WTC11 (cell line): Measurements from ENCODE around the gene KANK4. TPM values are rescaled to one million over a fixed set of nuclear protein-coding genes. Genes with fewer than 3 reads are reported as not detected.
A peak's percentile ranks its signal among the peaks of the same experiment; 100 is the strongest.
"Not testable (repeated sequence)": the region's sequence is repeated elsewhere in the genome, so short reads cannot be mapped to it uniquely, and the experiment has no call there.

ENCODE experiments used
- ATAC-seq: fragments of 200-7000 bp; cut with Tn5 transposase; 2 replicates; pipeline ENCODE4 v1.10.0; 2021; ENCODE audit warnings: mild to moderate bottlenecking, moderate library complexity
- CTCF ChIA-PET: fragments of 300-600 bp; sonication (Branson Sonifier 250); formaldehyde crosslinking; loops from one replicate; lab custom pipeline; 2021; ENCODE audit warnings: antibody characterized with exemption; lab: Charles Lee
- POLR2A ChIA-PET: fragments of 350-600 bp; sonication (Branson Sonifier 250); formaldehyde crosslinking; loops from one replicate; lab custom pipeline; 2021; ENCODE audit warnings: antibody characterized with exemption; lab: Charles Lee
- DNase-seq: peaks from one replicate; pipeline ENCODE4 v3.0.0; 2021; ENCODE audit warnings: low spot score
- H3K27ac Mint-ChIP-seq: 2 replicates; pipeline ENCODE4 v1.8.0; 2021; ENCODE audit warnings: mixed read lengths
- H3K27me3 Mint-ChIP-seq: 2 replicates; pipeline ENCODE4 v1.8.0; 2021; ENCODE audit warnings: low read depth, mild to moderate bottlenecking, moderate library complexity, mixed read lengths
- H3K36me3 Mint-ChIP-seq: 2 replicates; pipeline ENCODE4 v1.8.0; 2021; ENCODE audit warnings: mixed read lengths
- H3K4me1 Mint-ChIP-seq: 2 replicates; pipeline ENCODE4 v1.8.0; 2022; ENCODE audit warnings: mixed read lengths
- H3K4me3 Mint-ChIP-seq: 2 replicates; pipeline ENCODE4 v1.8.0; 2021; ENCODE audit warnings: mild to moderate bottlenecking, moderate library complexity, mixed read lengths
- H3K9me3 Mint-ChIP-seq: 2 replicates; pipeline ENCODE4 v1.8.0; 2021; ENCODE audit warnings: mixed read lengths
- CBFB ChIP-seq: sonication (generic); formaldehyde crosslinking; IDR thresholded peaks from 2 replicates; pipeline ENCODE4 v1.8.1; 2022; ENCODE audit warnings: mild to moderate bottlenecking, low read depth, missing genetic modification reagents
- ETV6 ChIP-seq: sonication (generic); formaldehyde crosslinking; IDR thresholded peaks from 2 replicates; pipeline ENCODE4 v1.8.1; 2022; ENCODE audit warnings: mild to moderate bottlenecking, missing genetic modification reagents
- GABPB1 ChIP-seq: sonication (generic); formaldehyde crosslinking; IDR thresholded peaks from 2 replicates; pipeline ENCODE4 v1.8.1; 2023; ENCODE audit warnings: mild to moderate bottlenecking, missing genetic modification reagents
- GTF2I ChIP-seq: fragments of 250-450 bp; sonication (Bioruptor Pico); conservative IDR thresholded peaks from 2 replicates; pipeline ENCODE4 v1.4.0; 2021; ENCODE audit warnings: mild to moderate bottlenecking
- PRRX2 ChIP-seq: fragments of 250-450 bp; sonication (Bioruptor Pico); IDR thresholded peaks from 2 replicates; pipeline ENCODE4 v1.8.0; 2021; ENCODE audit warnings: mild to moderate bottlenecking
- SMAD3 ChIP-seq: sonication (generic); formaldehyde crosslinking; IDR thresholded peaks from 2 replicates; pipeline ENCODE4 v1.8.0; 2022; ENCODE audit warnings: missing genetic modification reagents, mild to moderate bottlenecking, borderline replicate concordance
- ZNF317 ChIP-seq: sonication (generic); formaldehyde crosslinking; IDR thresholded peaks from 2 replicates; pipeline ENCODE4 v1.8.1; 2023; ENCODE audit warnings: low read depth, mild to moderate bottlenecking, moderate library complexity, missing genetic modification reagents, borderline replicate concordance
- ZNF416 ChIP-seq: fragments of 250-450 bp; sonication (Bioruptor Pico); IDR thresholded peaks from 2 replicates; pipeline ENCODE4 v1.9.0; 2021; ENCODE audit warnings: mild to moderate bottlenecking, inconsistent platforms
- ZNF423 ChIP-seq: fragments of 250-450 bp; sonication (Bioruptor Pico); IDR thresholded peaks from 2 replicates; pipeline ENCODE4 v2.1.2; 2022; ENCODE audit warnings: mild to moderate bottlenecking, moderate library complexity
- ZNF671 ChIP-seq: fragments of 250-450 bp; sonication (Bioruptor Pico); IDR thresholded peaks from 2 replicates; pipeline ENCODE4 v1.8.0; 2021; ENCODE audit warnings: mild to moderate bottlenecking
- total RNA-seq: library from RNA; stranded (reverse); gene quantifications from 3 replicates; pipeline ENCODE4 v1.2.3, GENCODE V29; 2021
- TF ChIP-seq, protein P1 (sequence below): sonication (generic); formaldehyde crosslinking; IDR thresholded peaks from 2 replicates; pipeline ENCODE4 v1.8.1; 2023; ENCODE audit warnings: mild to moderate bottlenecking, moderate library complexity, missing genetic modification reagents
- TF ChIP-seq, protein P2 (sequence below): sonication (generic); formaldehyde crosslinking; IDR thresholded peaks from 2 replicates; pipeline ENCODE4 v1.8.1; 2022; ENCODE audit warnings: missing genetic modification reagents, borderline replicate concordance
- TF ChIP-seq, protein P3 (sequence below): fragments of 250-450 bp; sonication (Bioruptor Pico); IDR thresholded peaks from 2 replicates; pipeline ENCODE4 v1.9.0; 2021; ENCODE audit warnings: mild to moderate bottlenecking
- TF ChIP-seq, protein P4 (sequence below): sonication (generic); formaldehyde crosslinking; IDR thresholded peaks from 2 replicates; pipeline ENCODE4 v1.8.0; 2022; ENCODE audit warnings: mild to moderate bottlenecking, missing genetic modification reagents
- TF ChIP-seq, protein P5 (sequence below): sonication (generic); formaldehyde crosslinking; IDR thresholded peaks from 2 replicates; pipeline ENCODE4 v1.8.0; 2022; ENCODE audit warnings: mild to moderate bottlenecking, missing genetic modification reagents
- TF ChIP-seq, protein P6 (sequence below): sonication (generic); formaldehyde crosslinking; IDR thresholded peaks from 2 replicates; pipeline ENCODE4 v1.8.1; 2023; ENCODE audit warnings: mild to moderate bottlenecking, missing genetic modification reagents, moderate library complexity
- TF ChIP-seq, protein P7 (sequence below): sonication (generic); formaldehyde crosslinking; IDR thresholded peaks from 2 replicates; pipeline ENCODE4 v1.8.1; 2022; ENCODE audit warnings: low read depth, mild to moderate bottlenecking, moderate library complexity, missing genetic modification reagents, borderline replicate concordance
- TF ChIP-seq, protein P8 (sequence below): sonication (generic); formaldehyde crosslinking; IDR thresholded peaks from 2 replicates; pipeline ENCODE4 v1.8.0; 2022; ENCODE audit warnings: mild to moderate bottlenecking, missing genetic modification reagents

The KANK4 gene
- total RNA-seq, 1 experiment from 2014 or later = 0.35 TPM

DNA sequence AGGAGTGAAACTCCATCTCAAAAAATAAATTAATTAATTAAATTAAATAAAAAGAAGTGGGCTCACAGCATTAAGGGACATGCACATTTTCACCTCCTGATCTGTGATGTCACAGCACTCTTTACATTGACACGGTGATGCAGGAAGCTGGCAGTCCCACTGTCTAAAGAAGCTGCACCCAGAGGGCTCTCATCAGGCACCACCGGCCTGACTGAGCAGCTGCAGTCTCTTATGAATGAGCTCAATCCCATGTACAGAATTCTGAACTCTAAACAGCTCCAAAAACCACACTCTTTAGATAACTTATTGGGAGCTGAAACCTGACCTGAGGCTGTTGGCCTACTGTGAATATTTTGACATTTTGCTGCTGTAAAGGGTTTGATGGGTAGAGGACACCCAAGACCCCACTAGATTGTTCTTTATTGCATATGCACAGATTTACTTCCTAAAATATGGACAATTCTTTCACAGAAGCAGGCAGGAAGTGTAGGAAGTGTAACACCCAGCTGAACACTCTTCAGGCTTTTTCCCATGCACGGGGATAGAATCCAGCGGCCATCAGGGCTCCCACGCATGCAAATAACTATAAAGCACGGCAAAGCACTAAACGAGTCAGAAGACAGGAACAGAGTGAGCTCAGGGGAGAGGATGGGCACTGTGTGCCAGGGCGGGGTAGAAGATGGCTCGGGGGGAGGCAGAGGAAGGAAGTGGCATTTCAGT is 78.4 kb downstream of the KANK4 start (continued):
- TF ChIP-seq, protein P1, sequence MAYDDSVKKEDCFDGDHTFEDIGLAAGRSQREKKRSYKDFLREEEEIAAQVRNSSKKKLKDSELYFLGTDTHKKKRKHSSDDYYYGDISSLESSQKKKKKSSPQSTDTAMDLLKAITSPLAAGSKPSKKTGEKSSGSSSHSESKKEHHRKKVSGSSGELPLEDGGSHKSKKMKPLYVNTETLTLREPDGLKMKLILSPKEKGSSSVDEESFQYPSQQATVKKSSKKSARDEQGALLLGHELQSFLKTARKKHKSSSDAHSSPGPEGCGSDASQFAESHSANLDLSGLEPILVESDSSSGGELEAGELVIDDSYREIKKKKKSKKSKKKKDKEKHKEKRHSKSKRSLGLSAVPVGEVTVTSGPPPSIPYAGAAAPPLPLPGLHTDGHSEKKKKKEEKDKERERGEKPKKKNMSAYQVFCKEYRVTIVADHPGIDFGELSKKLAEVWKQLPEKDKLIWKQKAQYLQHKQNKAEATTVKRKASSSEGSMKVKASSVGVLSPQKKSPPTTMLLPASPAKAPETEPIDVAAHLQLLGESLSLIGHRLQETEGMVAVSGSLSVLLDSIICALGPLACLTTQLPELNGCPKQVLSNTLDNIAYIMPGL = no peak
- no peak for TF ChIP-seq ZNF317 (CRISPR knock-in tag)
- TF ChIP-seq, protein P2, sequence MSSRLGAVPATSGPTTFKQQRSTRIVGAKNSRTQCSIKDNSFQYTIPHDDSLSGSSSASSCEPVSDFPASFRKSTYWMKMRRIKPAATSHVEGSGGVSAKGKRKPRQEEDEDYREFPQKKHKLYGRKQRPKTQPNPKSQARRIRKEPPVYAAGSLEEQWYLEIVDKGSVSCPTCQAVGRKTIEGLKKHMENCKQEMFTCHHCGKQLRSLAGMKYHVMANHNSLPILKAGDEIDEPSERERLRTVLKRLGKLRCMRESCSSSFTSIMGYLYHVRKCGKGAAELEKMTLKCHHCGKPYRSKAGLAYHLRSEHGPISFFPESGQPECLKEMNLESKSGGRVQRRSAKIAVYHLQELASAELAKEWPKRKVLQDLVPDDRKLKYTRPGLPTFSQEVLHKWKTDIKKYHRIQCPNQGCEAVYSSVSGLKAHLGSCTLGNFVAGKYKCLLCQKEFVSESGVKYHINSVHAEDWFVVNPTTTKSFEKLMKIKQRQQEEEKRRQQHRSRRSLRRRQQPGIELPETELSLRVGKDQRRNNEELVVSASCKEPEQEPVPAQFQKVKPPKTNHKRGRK (CRISPR knock-in tag) = no peak

DNA sequence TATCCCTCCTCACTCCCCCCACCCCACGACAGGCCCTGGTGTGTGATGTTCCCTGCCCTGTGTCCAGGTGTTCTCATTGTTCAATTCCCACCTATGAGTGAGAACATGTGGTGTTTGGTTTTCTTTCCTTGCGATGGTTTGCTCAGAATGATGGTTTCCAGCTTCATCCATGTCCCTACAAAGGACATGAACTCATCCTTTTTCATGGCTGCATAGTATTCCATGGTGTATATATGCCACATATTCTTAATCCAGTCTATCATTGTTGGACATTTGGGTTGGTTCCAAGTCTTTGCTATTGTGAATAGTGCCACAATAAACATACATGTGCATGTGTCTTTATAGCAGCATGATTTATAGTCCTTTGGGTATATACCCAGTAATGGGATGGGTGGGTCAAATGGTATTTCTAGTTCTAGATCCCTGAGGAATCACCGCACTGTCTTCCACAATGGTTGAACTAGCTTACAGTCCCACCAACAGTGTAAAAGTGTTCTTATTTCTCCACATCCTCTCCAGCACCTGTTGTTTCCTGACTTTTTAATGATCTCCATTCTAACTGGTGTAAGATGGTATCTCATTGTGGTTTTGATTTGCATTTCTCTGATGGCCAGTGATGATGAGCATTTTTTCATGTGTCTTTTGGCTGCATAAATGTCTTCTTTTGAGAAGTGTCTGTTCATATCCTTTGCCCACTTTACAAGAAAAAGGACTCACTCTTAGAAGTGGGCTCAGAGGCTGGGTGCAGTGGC is 79.4 kb downstream of the KANK4 start:
- POLR2A ChIA-PET, CTCF ChIA-PET, H3K27ac Mint-ChIP-seq, H3K27me3 Mint-ChIP-seq, H3K4me3 Mint-ChIP-seq, ATAC-seq, DNase-seq: not testable (repeated sequence)
- Mint-ChIP-seq H3K9me3 (peaks cover 14% of the 10 kb centered on the region), H3K36me3 (peaks cover 13% of the 10 kb centered on the region), H3K4me1 (peaks cover 31% of the 10 kb centered on the region)
- TF ChIP-seq GTF2I (CRISPR knock-in tag) = peak; percentile 41; the same call in 1 of the 2 replicates

DNA sequence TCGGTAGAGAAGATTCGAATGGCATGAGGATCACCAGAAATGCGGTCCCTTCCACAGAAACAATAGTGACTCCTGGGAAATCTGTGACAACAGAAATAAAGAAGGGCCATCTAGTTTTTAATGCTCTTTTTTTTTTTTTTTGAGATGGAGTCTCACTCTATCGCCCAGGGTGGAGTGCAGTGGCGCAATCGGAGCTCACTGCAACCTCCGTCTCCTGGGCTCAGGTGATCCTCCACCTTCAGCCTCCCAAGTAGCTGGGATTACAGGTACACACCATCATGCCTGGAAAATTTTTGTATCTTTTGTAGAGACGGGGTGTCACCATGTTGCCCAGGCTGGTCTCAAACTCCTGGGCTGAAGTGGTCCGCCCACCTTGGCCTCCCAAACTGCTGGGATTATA is 80.7 kb downstream of the KANK4 start:
- Mint-ChIP-seq H3K4me3 (no peak overlapping the region), H3K36me3 (peaks cover 1% of the 10 kb centered on the region; the same call in 1 of the 2 replicates), H3K27me3 (no peaks in the 10 kb centered on the region; the same call in 1 of the 2 replicates), H3K9me3 (peaks cover under 1% of the 10 kb centered on the region), H3K27ac (no peak overlapping the region), H3K4me1 (peaks cover 39% of the 10 kb centered on the region)
- ChIA-PET POLR2A (interaction anchor here (0.7 kb wide), 1 partner anchor 20 kb away, joined by 3 read pairs; no protein-coding TSS in a partner anchor), CTCF (no interaction called here)
- DNase-seq = no peak
- TF ChIP-seq PRRX2 (CRISPR knock-in tag) (no peak), GABPB1 (CRISPR knock-in tag) (no peak), ETV6 (CRISPR knock-in tag) (no peak), SMAD3 (CRISPR knock-in tag) (no peak), ZNF416 (CRISPR knock-in tag) (no peak), ZNF423 (CRISPR knock-in tag) (no peak), ZNF671 (no peak), ZNF317 (CRISPR knock-in tag) (no peak), CBFB (CRISPR knock-in tag) (no peak)
- TF ChIP-seq, protein P3, sequence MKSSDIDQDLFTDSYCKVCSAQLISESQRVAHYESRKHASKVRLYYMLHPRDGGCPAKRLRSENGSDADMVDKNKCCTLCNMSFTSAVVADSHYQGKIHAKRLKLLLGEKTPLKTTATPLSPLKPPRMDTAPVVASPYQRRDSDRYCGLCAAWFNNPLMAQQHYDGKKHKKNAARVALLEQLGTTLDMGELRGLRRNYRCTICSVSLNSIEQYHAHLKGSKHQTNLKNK (CRISPR knock-in tag) = no peak
- TF ChIP-seq, protein P4, sequence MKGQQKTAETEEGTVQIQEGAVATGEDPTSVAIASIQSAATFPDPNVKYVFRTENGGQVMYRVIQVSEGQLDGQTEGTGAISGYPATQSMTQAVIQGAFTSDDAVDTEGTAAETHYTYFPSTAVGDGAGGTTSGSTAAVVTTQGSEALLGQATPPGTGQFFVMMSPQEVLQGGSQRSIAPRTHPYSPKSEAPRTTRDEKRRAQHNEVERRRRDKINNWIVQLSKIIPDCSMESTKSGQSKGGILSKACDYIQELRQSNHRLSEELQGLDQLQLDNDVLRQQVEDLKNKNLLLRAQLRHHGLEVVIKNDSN = no peak
- TF ChIP-seq, protein P5, sequence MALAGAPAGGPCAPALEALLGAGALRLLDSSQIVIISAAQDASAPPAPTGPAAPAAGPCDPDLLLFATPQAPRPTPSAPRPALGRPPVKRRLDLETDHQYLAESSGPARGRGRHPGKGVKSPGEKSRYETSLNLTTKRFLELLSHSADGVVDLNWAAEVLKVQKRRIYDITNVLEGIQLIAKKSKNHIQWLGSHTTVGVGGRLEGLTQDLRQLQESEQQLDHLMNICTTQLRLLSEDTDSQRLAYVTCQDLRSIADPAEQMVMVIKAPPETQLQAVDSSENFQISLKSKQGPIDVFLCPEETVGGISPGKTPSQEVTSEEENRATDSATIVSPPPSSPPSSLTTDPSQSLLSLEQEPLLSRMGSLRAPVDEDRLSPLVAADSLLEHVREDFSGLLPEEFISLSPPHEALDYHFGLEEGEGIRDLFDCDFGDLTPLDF = no peak
- TF ChIP-seq, protein P6, sequence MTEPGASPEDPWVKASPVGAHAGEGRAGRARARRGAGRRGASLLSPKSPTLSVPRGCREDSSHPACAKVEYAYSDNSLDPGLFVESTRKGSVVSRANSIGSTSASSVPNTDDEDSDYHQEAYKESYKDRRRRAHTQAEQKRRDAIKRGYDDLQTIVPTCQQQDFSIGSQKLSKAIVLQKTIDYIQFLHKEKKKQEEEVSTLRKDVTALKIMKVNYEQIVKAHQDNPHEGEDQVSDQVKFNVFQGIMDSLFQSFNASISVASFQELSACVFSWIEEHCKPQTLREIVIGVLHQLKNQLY (CRISPR knock-in tag) = no peak
- TF ChIP-seq, protein P7, sequence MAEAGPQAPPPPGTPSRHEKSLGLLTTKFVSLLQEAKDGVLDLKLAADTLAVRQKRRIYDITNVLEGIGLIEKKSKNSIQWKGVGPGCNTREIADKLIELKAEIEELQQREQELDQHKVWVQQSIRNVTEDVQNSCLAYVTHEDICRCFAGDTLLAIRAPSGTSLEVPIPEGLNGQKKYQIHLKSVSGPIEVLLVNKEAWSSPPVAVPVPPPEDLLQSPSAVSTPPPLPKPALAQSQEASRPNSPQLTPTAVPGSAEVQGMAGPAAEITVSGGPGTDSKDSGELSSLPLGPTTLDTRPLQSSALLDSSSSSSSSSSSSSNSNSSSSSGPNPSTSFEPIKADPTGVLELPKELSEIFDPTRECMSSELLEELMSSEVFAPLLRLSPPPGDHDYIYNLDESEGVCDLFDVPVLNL (CRISPR knock-in tag) = no peak
- TF ChIP-seq, protein P8, sequence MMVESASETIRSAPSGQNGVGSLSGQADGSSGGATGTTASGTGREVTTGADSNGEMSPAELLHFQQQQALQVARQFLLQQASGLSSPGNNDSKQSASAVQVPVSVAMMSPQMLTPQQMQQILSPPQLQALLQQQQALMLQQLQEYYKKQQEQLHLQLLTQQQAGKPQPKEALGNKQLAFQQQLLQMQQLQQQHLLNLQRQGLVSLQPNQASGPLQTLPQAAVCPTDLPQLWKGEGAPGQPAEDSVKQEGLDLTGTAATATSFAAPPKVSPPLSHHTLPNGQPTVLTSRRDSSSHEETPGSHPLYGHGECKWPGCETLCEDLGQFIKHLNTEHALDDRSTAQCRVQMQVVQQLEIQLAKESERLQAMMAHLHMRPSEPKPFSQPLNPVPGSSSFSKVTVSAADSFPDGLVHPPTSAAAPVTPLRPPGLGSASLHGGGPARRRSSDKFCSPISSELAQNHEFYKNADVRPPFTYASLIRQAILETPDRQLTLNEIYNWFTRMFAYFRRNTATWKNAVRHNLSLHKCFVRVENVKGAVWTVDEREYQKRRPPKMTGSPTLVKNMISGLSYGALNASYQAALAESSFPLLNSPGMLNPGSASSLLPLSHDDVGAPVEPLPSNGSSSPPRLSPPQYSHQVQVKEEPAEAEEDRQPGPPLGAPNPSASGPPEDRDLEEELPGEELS (CRISPR knock-in tag) = no peak
- ATAC-seq = no peak
